ENCODE data around the gene TMEM247. TPM values are rescaled to one million over a fixed set of nuclear protein-coding genes. Genes with fewer than 3 reads are reported as not detected.

Gene TMEM247
- total RNA-seq, 1 experiment from 2014 or later, result not detected

DNA sequence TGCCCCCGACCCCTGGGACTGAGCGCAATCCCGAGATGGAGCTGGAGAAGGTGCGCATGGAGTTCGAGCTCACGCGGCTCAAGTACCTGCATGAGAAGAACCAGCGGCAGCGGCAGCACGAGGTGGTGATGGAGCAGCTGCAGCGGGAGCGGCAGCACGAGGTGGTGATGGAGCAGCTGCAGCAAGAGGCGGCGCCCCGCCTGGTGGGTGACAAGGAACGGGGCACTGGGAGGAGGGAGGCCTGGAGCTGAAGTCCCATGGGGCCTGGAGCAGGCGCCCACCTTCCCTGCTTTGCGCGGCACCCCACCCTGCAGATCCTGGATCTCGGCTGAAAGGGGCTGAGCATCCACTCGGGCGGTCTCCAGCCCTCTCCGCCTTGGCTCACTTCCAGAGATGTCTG is 1.2 kb downstream of the TMEM247 start (continued):
- TF ChIP-seq, protein P1, sequence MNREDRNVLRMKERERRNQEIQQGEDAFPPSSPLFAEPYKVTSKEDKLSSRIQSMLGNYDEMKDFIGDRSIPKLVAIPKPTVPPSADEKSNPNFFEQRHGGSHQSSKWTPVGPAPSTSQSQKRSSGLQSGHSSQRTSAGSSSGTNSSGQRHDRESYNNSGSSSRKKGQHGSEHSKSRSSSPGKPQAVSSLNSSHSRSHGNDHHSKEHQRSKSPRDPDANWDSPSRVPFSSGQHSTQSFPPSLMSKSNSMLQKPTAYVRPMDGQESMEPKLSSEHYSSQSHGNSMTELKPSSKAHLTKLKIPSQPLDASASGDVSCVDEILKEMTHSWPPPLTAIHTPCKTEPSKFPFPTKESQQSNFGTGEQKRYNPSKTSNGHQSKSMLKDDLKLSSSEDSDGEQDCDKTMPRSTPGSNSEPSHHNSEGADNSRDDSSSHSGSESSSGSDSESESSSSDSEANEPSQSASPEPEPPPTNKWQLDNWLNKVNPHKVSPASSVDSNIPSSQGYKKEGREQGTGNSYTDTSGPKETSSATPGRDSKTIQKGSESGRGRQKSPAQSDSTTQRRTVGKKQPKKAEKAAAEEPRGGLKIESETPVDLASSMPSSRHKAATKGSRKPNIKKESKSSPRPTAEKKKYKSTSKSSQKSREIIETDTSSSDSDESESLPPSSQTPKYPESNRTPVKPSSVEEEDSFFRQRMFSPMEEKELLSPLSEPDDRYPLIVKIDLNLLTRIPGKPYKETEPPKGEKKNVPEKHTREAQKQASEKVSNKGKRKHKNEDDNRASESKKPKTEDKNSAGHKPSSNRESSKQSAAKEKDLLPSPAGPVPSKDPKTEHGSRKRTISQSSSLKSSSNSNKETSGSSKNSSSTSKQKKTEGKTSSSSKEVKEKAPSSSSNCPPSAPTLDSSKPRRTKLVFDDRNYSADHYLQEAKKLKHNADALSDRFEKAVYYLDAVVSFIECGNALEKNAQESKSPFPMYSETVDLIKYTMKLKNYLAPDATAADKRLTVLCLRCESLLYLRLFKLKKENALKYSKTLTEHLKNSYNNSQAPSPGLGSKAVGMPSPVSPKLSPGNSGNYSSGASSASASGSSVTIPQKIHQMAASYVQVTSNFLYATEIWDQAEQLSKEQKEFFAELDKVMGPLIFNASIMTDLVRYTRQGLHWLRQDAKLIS (CRISPR knock-in tag; IDR thresholded peaks at IDR 0.05; ENCODE audit: borderline replicate concordance), result no peak
- no peak for TF ChIP-seq SOX15 (CRISPR knock-in tag; IDR thresholded peaks at IDR 0.05)
- TF ChIP-seq, protein P2, sequence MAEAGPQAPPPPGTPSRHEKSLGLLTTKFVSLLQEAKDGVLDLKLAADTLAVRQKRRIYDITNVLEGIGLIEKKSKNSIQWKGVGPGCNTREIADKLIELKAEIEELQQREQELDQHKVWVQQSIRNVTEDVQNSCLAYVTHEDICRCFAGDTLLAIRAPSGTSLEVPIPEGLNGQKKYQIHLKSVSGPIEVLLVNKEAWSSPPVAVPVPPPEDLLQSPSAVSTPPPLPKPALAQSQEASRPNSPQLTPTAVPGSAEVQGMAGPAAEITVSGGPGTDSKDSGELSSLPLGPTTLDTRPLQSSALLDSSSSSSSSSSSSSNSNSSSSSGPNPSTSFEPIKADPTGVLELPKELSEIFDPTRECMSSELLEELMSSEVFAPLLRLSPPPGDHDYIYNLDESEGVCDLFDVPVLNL (CRISPR knock-in tag; IDR thresholded peaks at IDR 0.05; ENCODE audit: borderline replicate concordance, low read depth), result no peak
- TF ChIP-seq, protein P3, sequence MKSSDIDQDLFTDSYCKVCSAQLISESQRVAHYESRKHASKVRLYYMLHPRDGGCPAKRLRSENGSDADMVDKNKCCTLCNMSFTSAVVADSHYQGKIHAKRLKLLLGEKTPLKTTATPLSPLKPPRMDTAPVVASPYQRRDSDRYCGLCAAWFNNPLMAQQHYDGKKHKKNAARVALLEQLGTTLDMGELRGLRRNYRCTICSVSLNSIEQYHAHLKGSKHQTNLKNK (CRISPR knock-in tag; IDR thresholded peaks at IDR 0.05), result no peak
- no peak for TF ChIP-seq JAZF1 (CRISPR knock-in tag; IDR thresholded peaks at IDR 0.05)
- TF ChIP-seq ZNF219 (CRISPR knock-in tag; IDR thresholded peaks at IDR 0.05; ENCODE audit: borderline replicate concordance), result no peak
- TF ChIP-seq, protein P4, sequence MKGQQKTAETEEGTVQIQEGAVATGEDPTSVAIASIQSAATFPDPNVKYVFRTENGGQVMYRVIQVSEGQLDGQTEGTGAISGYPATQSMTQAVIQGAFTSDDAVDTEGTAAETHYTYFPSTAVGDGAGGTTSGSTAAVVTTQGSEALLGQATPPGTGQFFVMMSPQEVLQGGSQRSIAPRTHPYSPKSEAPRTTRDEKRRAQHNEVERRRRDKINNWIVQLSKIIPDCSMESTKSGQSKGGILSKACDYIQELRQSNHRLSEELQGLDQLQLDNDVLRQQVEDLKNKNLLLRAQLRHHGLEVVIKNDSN (CRISPR knock-in tag; IDR thresholded peaks at IDR 0.05), result no peak

DNA sequence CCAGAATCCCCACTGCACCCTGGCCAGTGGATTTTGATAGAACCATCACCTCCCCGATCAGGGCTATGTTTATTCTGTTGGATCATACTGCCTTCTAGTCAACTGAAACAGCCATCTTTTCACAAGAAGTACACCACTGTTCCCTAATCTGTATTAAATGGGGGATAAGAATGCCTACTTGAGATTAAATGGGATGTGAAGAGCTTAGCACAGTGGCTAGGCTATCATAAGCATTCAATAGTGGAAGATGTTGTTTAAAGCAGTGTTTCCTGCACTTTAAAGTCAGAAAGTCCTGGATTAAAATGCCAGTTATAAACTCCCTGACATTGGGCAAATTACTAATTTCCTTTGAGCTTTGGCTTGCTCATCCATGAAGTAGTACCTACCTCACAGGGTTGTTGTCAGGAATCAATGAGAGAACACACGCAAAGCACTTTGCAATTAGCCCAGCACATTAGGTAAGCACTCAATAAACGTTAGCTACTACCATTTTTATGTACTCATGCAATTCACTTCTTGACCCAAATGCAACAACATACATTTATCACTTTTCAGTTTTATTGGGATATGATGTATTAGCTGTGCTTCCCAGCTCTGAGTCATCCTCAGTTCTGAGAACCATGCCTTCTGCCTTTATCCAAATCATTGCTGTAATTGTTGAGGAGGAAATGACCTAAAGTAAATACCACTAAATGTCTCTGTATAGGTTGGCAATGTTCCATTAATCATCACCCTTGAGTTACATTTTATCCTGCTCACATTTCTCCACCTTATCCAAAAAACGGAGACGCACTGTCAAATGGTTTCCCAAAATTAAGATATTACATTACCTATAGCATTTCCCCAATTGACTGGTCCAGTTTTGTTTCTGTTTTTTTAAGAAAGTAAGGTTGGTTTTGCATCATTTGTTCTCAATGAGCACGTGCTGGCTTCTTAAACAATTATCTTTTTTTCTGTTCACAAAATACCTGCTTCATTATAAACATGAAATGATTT is 2.1 kb downstream of the TMEM247 start:
- Mint-ChIP-seq H3K4me3 (no peak overlapping the region), H3K4me1 (peaks cover 20% of the 10 kb centered on the region), H3K9me3 (peaks cover 29% of the 10 kb centered on the region), H3K27ac (no peak overlapping the region), H3K27me3 (ENCODE audit: low read depth) (peaks cover 4% of the 10 kb centered on the region; the same call in 1 of the 2 replicates), H3K36me3 (peaks cover 21% of the 10 kb centered on the region)
- no peak for ATAC-seq
- DNase-seq (ENCODE audit: low spot score), result no peak
- no peak for TF ChIP-seq PRRX2 (CRISPR knock-in tag; IDR thresholded peaks at IDR 0.05)
- ChIA-PET CTCF (no interaction called here), POLR2A (no interaction called here)

DNA sequence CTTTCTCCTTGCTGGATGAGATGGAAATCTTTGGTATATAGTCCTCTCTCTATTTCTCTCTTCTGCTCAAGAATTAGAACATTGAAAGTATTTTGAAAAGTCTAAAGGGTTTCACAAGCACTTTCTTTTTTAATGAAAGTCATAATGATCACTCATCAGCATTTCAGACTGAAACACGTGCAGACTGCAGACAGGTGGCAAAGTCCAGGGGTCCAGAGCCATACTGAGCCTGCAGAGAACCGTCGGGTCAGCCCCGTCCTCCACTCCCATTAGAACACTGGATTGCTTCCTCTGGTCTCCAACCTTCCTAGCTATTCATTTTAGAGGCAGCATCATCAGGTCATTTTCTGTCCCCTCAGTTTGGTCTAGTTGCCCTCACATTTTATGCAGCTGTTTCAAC is 3.1 kb downstream of the TMEM247 start:
- ChIA-PET POLR2A (no interaction called here), CTCF (interaction anchor here (0.6 kb wide), 1 partner anchor 752 kb away, joined by 3 read pairs; no protein-coding TSS in a partner anchor)
- TF ChIP-seq, protein P5, sequence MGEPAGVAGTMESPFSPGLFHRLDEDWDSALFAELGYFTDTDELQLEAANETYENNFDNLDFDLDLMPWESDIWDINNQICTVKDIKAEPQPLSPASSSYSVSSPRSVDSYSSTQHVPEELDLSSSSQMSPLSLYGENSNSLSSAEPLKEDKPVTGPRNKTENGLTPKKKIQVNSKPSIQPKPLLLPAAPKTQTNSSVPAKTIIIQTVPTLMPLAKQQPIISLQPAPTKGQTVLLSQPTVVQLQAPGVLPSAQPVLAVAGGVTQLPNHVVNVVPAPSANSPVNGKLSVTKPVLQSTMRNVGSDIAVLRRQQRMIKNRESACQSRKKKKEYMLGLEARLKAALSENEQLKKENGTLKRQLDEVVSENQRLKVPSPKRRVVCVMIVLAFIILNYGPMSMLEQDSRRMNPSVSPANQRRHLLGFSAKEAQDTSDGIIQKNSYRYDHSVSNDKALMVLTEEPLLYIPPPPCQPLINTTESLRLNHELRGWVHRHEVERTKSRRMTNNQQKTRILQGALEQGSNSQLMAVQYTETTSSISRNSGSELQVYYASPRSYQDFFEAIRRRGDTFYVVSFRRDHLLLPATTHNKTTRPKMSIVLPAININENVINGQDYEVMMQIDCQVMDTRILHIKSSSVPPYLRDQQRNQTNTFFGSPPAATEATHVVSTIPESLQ (CRISPR knock-in tag; IDR thresholded peaks at IDR 0.05), result no peak
- TF ChIP-seq, protein P6, sequence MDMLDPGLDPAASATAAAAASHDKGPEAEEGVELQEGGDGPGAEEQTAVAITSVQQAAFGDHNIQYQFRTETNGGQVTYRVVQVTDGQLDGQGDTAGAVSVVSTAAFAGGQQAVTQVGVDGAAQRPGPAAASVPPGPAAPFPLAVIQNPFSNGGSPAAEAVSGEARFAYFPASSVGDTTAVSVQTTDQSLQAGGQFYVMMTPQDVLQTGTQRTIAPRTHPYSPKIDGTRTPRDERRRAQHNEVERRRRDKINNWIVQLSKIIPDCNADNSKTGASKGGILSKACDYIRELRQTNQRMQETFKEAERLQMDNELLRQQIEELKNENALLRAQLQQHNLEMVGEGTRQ (CRISPR knock-in tag; IDR thresholded peaks at IDR 0.05), result no peak
- TF ChIP-seq, protein P7, sequence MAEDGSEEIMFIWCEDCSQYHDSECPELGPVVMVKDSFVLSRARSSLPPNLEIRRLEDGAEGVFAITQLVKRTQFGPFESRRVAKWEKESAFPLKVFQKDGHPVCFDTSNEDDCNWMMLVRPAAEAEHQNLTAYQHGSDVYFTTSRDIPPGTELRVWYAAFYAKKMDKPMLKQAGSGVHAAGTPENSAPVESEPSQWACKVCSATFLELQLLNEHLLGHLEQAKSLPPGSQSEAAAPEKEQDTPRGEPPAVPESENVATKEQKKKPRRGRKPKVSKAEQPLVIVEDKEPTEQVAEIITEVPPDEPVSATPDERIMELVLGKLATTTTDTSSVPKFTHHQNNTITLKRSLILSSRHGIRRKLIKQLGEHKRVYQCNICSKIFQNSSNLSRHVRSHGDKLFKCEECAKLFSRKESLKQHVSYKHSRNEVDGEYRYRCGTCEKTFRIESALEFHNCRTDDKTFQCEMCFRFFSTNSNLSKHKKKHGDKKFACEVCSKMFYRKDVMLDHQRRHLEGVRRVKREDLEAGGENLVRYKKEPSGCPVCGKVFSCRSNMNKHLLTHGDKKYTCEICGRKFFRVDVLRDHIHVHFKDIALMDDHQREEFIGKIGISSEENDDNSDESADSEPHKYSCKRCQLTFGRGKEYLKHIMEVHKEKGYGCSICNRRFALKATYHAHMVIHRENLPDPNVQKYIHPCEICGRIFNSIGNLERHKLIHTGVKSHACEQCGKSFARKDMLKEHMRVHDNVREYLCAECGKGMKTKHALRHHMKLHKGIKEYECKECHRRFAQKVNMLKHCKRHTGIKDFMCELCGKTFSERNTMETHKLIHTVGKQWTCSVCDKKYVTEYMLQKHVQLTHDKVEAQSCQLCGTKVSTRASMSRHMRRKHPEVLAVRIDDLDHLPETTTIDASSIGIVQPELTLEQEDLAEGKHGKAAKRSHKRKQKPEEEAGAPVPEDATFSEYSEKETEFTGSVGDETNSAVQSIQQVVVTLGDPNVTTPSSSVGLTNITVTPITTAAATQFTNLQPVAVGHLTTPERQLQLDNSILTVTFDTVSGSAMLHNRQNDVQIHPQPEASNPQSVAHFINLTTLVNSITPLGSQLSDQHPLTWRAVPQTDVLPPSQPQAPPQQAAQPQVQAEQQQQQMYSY (CRISPR knock-in tag; IDR thresholded peaks at IDR 0.05), result no peak
- TF ChIP-seq CBFB (CRISPR knock-in tag; IDR thresholded peaks at IDR 0.05; ENCODE audit: low read depth), result no peak

More for the DNA sequence above, 3.1 kb downstream of the TMEM247 start:
- ATAC-seq (no peak), DNase-seq (ENCODE audit: low spot score) (no peak)
- peaks cover 14% of the 10 kb centered on the region for H3K4me1 Mint-ChIP-seq
- peaks cover 19% of the 10 kb centered on the region for H3K36me3 Mint-ChIP-seq
- H3K27me3 Mint-ChIP-seq (ENCODE audit: low read depth), result no peaks in the 10 kb centered on the region; the same call in 1 of the 2 replicates
- peaks cover 22% of the 10 kb centered on the region for H3K9me3 Mint-ChIP-seq
- no peak overlapping the region for H3K4me3 Mint-ChIP-seq
- H3K27ac Mint-ChIP-seq, result no peak overlapping the region

All from WTC11 (cell line).